Measurements from ENCODE around the gene CLDN16.

The CLDN16 gene

GRCh38 chr3:190442240-190442639, 54.3 kb downstream of the CLDN16 start:
- no peak for DNase-seq (ENCODE audit: low spot score)

GRCh38 chr3:190443257-190443656, 55.3 kb downstream of the CLDN16 start:
- DNase-seq (ENCODE audit: low spot score), result peak; percentile 23

GRCh38 chr3:190444006-190444405, 56.0 kb downstream of the CLDN16 start:
- DNase-seq (ENCODE audit: low spot score), result no peak

- no peak for DNase-seq (ENCODE audit: low spot score)
Observed at GRCh38 chr3:190444576-190445145, 56.7 kb downstream of the CLDN16 start.

- DNase-seq (ENCODE audit: low spot score), result no peak
Observed at GRCh38 chr3:190446573-190447279, 58.8 kb downstream of the CLDN16 start.

GRCh38 chr3:190448256-190448655, 60.3 kb downstream of the CLDN16 start:
- no peak for DNase-seq (ENCODE audit: low spot score)

GRCh38 chr3:190449801-190450200, 61.8 kb downstream of the CLDN16 start, which contains the start of gene TMEM207:
Gene TMEM207 (minus strand): TSS chr3:190449901. CDS start chr3:190449809, 92 bp downstream.
- DNase-seq (ENCODE audit: low spot score), result no peak

- DNase-seq (ENCODE audit: low spot score), result peak; percentile 18
Observed at GRCh38 chr3:190455828-190456227, 67.9 kb downstream of the CLDN16 start.

GRCh38 chr3:190456770-190457169, 68.8 kb downstream of the CLDN16 start:
- peak; percentile 31 for DNase-seq (ENCODE audit: low spot score)

GRCh38 chr3:190458040-190458439, 70.1 kb downstream of the CLDN16 start:
- DNase-seq (ENCODE audit: low spot score), result peak; percentile 41
